WTC11 (cell line): Measurements from ENCODE around the gene PEAK1. TPM values are rescaled to one million over a fixed set of nuclear protein-coding genes. Genes with fewer than 3 reads are reported as not detected.

Experiments used
- ATAC-seq: fragments of 200-7000 bp; cut with Tn5 transposase; 2 replicates; pipeline ENCODE4 v1.10.0; 2021; ENCODE audit warnings: mild to moderate bottlenecking, moderate library complexity
- CTCF ChIA-PET: fragments of 300-600 bp; sonication (Branson Sonifier 250); formaldehyde crosslinking; loops from one replicate; lab custom pipeline; 2021; ENCODE audit warnings: antibody characterized with exemption; lab: Charles Lee
- POLR2A ChIA-PET: fragments of 350-600 bp; sonication (Branson Sonifier 250); formaldehyde crosslinking; loops from one replicate; lab custom pipeline; 2021; ENCODE audit warnings: antibody characterized with exemption; lab: Charles Lee
- DNase-seq: peaks from one replicate; pipeline ENCODE4 v3.0.0; 2021; ENCODE audit warnings: low spot score
- H3K27ac Mint-ChIP-seq: 2 replicates; pipeline ENCODE4 v1.8.0; 2021; ENCODE audit warnings: mixed read lengths
- H3K27me3 Mint-ChIP-seq: 2 replicates; pipeline ENCODE4 v1.8.0; 2021; ENCODE audit warnings: low read depth, mild to moderate bottlenecking, moderate library complexity, mixed read lengths
- H3K36me3 Mint-ChIP-seq: 2 replicates; pipeline ENCODE4 v1.8.0; 2021; ENCODE audit warnings: mixed read lengths
- H3K4me1 Mint-ChIP-seq: 2 replicates; pipeline ENCODE4 v1.8.0; 2022; ENCODE audit warnings: mixed read lengths
- H3K4me3 Mint-ChIP-seq: 2 replicates; pipeline ENCODE4 v1.8.0; 2021; ENCODE audit warnings: mild to moderate bottlenecking, moderate library complexity, mixed read lengths
- H3K9me3 Mint-ChIP-seq: 2 replicates; pipeline ENCODE4 v1.8.0; 2021; ENCODE audit warnings: mixed read lengths
- ATF1 ChIP-seq: sonication (generic); formaldehyde crosslinking; IDR thresholded peaks from 2 replicates; pipeline ENCODE4 v1.8.1; 2023; ENCODE audit warnings: mild to moderate bottlenecking, moderate library complexity, missing genetic modification reagents
- CBFB ChIP-seq: sonication (generic); formaldehyde crosslinking; IDR thresholded peaks from 2 replicates; pipeline ENCODE4 v1.8.1; 2022; ENCODE audit warnings: mild to moderate bottlenecking, low read depth, missing genetic modification reagents
- CREM ChIP-seq: sonication (generic); formaldehyde crosslinking; IDR thresholded peaks from 2 replicates; pipeline ENCODE4 v1.8.1; 2022; ENCODE audit warnings: mild to moderate bottlenecking, missing genetic modification reagents, moderate library complexity
- ESRRA ChIP-seq: sonication (generic); formaldehyde crosslinking; IDR thresholded peaks from 2 replicates; pipeline ENCODE4 v1.8.1; 2022; ENCODE audit warnings: mild to moderate bottlenecking, missing genetic modification reagents, borderline replicate concordance
- IRF2 ChIP-seq: sonication (generic); formaldehyde crosslinking; IDR thresholded peaks from 2 replicates; pipeline ENCODE4 v1.8.0; 2022; ENCODE audit warnings: low read depth, missing genetic modification reagents, borderline replicate concordance
- MXD4 ChIP-seq: fragments of 250-450 bp; sonication (Bioruptor Pico); IDR thresholded peaks from 2 replicates; pipeline ENCODE4 v1.8.0; 2021; ENCODE audit warnings: mild to moderate bottlenecking, moderate library complexity, borderline replicate concordance
- NFATC4 ChIP-seq: fragments of 250-450 bp; sonication (Bioruptor Pico); IDR thresholded peaks from 2 replicates; pipeline ENCODE4 v1.9.0; 2021; ENCODE audit warnings: mild to moderate bottlenecking
- NR1H2 ChIP-seq: sonication (generic); formaldehyde crosslinking; IDR thresholded peaks from 2 replicates; pipeline ENCODE4 v1.9.0; 2021; ENCODE audit warnings: mild to moderate bottlenecking, moderate library complexity, missing genetic modification reagents
- RORB ChIP-seq: fragments of 250-450 bp; sonication (Bioruptor Pico); IDR thresholded peaks from 2 replicates; pipeline ENCODE4 v1.9.0; 2021; ENCODE audit warnings: mild to moderate bottlenecking
- TP53 ChIP-seq: sonication (generic); formaldehyde crosslinking; IDR thresholded peaks from 2 replicates; pipeline ENCODE4 v1.8.1; 2023; ENCODE audit warnings: mild to moderate bottlenecking, missing genetic modification reagents
- ZNF138 ChIP-seq: sonication (generic); formaldehyde crosslinking; conservative IDR thresholded peaks from 2 replicates; pipeline ENCODE4 v1.8.1; 2022; ENCODE audit warnings: mild to moderate bottlenecking, moderate library complexity, missing genetic modification reagents
- ZNF219 ChIP-seq: sonication (generic); formaldehyde crosslinking; IDR thresholded peaks from 2 replicates; pipeline ENCODE4 v1.8.0; 2023; ENCODE audit warnings: missing genetic modification reagents, mild to moderate bottlenecking, borderline replicate concordance
- total RNA-seq: library from RNA; stranded (reverse); gene quantifications from 3 replicates; pipeline ENCODE4 v1.2.3, GENCODE V29; 2021
- TF ChIP-seq, protein P1 (sequence below): fragments of 250-450 bp; sonication (Bioruptor Pico); IDR thresholded peaks from 2 replicates; pipeline ENCODE4 v1.9.0; 2021; ENCODE audit warnings: mild to moderate bottlenecking, borderline replicate concordance
- TF ChIP-seq, protein P2 (sequence below): sonication (generic); formaldehyde crosslinking; IDR thresholded peaks from 2 replicates; pipeline ENCODE4 v1.8.1; 2023; ENCODE audit warnings: mild to moderate bottlenecking, missing genetic modification reagents, borderline replicate concordance
- TF ChIP-seq, protein P3 (sequence below): sonication (generic); formaldehyde crosslinking; IDR thresholded peaks from 2 replicates; pipeline ENCODE4 v1.8.0; 2022; ENCODE audit warnings: missing genetic modification reagents
- TF ChIP-seq, protein P4 (sequence below): fragments of 250-450 bp; sonication (Bioruptor Pico); IDR thresholded peaks from 2 replicates; pipeline ENCODE4 v1.9.0; 2021; ENCODE audit warnings: mild to moderate bottlenecking

PEAK1 gene
- total RNA-seq, 1 experiment from 2014 or later = 49.0 TPM

DNA sequence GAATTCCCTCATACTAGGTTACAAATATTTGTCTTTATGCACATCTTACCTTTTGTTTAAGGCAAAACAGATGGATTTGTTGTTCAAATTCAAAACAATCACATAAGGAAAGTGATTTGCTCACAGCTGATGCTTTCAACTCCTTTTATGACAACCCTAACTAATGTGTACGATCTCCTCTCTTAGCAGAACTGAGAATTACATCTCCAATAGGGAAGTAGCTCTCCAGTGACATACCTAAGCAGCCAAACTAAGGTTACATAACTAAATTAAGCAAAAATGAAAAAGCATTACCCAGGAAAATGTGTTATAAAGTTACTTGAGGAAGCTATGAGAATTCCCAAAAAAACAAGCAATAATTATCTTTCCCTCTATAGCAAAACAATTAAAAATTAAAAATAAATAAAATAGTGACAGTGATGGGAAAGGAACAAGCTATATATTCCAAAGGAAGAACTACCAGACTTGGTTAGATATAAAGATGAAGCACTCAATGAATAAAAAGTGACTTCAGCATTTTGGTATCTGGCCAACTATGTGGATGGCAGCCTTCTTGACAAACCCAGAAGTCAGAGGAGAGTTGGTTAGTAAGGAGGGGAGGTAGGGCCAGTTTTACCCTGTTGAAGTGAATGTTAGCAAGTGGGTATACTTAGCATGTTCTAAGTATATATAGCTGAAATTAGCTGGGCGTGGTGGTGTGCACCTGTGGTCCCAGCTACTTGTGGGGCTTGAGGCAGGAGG, 32.4 kb downstream of the PEAK1 start (continued):
- TF ChIP-seq, protein P1, sequence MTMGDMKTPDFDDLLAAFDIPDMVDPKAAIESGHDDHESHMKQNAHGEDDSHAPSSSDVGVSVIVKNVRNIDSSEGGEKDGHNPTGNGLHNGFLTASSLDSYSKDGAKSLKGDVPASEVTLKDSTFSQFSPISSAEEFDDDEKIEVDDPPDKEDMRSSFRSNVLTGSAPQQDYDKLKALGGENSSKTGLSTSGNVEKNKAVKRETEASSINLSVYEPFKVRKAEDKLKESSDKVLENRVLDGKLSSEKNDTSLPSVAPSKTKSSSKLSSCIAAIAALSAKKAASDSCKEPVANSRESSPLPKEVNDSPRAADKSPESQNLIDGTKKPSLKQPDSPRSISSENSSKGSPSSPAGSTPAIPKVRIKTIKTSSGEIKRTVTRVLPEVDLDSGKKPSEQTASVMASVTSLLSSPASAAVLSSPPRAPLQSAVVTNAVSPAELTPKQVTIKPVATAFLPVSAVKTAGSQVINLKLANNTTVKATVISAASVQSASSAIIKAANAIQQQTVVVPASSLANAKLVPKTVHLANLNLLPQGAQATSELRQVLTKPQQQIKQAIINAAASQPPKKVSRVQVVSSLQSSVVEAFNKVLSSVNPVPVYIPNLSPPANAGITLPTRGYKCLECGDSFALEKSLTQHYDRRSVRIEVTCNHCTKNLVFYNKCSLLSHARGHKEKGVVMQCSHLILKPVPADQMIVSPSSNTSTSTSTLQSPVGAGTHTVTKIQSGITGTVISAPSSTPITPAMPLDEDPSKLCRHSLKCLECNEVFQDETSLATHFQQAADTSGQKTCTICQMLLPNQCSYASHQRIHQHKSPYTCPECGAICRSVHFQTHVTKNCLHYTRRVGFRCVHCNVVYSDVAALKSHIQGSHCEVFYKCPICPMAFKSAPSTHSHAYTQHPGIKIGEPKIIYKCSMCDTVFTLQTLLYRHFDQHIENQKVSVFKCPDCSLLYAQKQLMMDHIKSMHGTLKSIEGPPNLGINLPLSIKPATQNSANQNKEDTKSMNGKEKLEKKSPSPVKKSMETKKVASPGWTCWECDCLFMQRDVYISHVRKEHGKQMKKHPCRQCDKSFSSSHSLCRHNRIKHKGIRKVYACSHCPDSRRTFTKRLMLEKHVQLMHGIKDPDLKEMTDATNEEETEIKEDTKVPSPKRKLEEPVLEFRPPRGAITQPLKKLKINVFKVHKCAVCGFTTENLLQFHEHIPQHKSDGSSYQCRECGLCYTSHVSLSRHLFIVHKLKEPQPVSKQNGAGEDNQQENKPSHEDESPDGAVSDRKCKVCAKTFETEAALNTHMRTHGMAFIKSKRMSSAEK (CRISPR knock-in tag) = no peak
- TF ChIP-seq IRF2 (CRISPR knock-in tag) = no peak
- TF ChIP-seq, protein P2, sequence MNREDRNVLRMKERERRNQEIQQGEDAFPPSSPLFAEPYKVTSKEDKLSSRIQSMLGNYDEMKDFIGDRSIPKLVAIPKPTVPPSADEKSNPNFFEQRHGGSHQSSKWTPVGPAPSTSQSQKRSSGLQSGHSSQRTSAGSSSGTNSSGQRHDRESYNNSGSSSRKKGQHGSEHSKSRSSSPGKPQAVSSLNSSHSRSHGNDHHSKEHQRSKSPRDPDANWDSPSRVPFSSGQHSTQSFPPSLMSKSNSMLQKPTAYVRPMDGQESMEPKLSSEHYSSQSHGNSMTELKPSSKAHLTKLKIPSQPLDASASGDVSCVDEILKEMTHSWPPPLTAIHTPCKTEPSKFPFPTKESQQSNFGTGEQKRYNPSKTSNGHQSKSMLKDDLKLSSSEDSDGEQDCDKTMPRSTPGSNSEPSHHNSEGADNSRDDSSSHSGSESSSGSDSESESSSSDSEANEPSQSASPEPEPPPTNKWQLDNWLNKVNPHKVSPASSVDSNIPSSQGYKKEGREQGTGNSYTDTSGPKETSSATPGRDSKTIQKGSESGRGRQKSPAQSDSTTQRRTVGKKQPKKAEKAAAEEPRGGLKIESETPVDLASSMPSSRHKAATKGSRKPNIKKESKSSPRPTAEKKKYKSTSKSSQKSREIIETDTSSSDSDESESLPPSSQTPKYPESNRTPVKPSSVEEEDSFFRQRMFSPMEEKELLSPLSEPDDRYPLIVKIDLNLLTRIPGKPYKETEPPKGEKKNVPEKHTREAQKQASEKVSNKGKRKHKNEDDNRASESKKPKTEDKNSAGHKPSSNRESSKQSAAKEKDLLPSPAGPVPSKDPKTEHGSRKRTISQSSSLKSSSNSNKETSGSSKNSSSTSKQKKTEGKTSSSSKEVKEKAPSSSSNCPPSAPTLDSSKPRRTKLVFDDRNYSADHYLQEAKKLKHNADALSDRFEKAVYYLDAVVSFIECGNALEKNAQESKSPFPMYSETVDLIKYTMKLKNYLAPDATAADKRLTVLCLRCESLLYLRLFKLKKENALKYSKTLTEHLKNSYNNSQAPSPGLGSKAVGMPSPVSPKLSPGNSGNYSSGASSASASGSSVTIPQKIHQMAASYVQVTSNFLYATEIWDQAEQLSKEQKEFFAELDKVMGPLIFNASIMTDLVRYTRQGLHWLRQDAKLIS (CRISPR knock-in tag) = no peak
- TF ChIP-seq ZNF138 = no peak
- TF ChIP-seq RORB (CRISPR knock-in tag) = no peak
- TF ChIP-seq, protein P3, sequence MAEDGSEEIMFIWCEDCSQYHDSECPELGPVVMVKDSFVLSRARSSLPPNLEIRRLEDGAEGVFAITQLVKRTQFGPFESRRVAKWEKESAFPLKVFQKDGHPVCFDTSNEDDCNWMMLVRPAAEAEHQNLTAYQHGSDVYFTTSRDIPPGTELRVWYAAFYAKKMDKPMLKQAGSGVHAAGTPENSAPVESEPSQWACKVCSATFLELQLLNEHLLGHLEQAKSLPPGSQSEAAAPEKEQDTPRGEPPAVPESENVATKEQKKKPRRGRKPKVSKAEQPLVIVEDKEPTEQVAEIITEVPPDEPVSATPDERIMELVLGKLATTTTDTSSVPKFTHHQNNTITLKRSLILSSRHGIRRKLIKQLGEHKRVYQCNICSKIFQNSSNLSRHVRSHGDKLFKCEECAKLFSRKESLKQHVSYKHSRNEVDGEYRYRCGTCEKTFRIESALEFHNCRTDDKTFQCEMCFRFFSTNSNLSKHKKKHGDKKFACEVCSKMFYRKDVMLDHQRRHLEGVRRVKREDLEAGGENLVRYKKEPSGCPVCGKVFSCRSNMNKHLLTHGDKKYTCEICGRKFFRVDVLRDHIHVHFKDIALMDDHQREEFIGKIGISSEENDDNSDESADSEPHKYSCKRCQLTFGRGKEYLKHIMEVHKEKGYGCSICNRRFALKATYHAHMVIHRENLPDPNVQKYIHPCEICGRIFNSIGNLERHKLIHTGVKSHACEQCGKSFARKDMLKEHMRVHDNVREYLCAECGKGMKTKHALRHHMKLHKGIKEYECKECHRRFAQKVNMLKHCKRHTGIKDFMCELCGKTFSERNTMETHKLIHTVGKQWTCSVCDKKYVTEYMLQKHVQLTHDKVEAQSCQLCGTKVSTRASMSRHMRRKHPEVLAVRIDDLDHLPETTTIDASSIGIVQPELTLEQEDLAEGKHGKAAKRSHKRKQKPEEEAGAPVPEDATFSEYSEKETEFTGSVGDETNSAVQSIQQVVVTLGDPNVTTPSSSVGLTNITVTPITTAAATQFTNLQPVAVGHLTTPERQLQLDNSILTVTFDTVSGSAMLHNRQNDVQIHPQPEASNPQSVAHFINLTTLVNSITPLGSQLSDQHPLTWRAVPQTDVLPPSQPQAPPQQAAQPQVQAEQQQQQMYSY = no peak
- no peak for TF ChIP-seq ATF1 (CRISPR knock-in tag)
- TF ChIP-seq CBFB = no peak
- no peak for TF ChIP-seq NR1H2 (CRISPR knock-in tag)
- TF ChIP-seq, all 79 proteins: peak for 0

DNA sequence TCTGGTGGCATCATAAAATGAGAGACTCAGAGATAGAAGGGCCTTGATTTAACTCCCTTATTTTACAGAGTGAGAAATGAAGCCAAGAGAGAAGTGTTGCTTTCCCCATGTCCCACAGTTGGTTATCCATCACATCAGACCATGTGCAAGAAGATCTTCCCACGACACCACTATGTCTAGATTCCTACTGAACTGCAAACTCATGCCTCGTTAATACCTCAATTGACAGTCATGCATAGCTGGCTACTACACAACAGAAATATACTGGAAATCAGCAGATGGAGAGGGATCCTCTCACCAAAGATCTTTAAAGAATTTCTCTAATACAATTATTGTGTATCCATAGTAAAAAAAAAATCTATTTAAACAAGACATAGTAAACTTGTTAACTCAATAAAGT, 33.3 kb downstream of the PEAK1 start:
- Mint-ChIP-seq H3K4me3 (no peak overlapping the region), H3K36me3 (no peaks in the 10 kb centered on the region), H3K27ac (no peak overlapping the region), H3K9me3 (no peaks in the 10 kb centered on the region), H3K27me3 (no peaks in the 10 kb centered on the region), H3K4me1 (peaks cover 25% of the 10 kb centered on the region)
- TF ChIP-seq RORB (CRISPR knock-in tag) (no peak), ESRRA (CRISPR knock-in tag) (no peak), CBFB (no peak), ZNF219 (CRISPR knock-in tag) (no peak), TP53 (CRISPR knock-in tag) (no peak), NFATC4 (CRISPR knock-in tag) (no peak), CREM (CRISPR knock-in tag) (no peak), MXD4 (no peak)
- TF ChIP-seq, protein P4, sequence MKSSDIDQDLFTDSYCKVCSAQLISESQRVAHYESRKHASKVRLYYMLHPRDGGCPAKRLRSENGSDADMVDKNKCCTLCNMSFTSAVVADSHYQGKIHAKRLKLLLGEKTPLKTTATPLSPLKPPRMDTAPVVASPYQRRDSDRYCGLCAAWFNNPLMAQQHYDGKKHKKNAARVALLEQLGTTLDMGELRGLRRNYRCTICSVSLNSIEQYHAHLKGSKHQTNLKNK = no peak
- no peak for DNase-seq
- ChIA-PET POLR2A (no interaction called here), CTCF (interaction anchor here (1.4 kb wide), 1 partner anchor 110 kb away, joined by 4 read pairs; no protein-coding TSS in a partner anchor)
- ATAC-seq = no peak
